GM12878 (cell line): ENCODE data around the gene BMF.

Experiments used
- CTCF ChIP-seq, 3 experiments: IDR thresholded peaks in 2 of 3; conservative IDR thresholded peaks in 1 of 3; 2 replicates each; pipeline ENCODE4 v1.5.1; 2011; ENCODE audit warnings: low read depth in 3 of 3, low read length in 3 of 3, mild to moderate bottlenecking in 3 of 3, control low read depth in 2 of 3, moderate library complexity in 2 of 3, inconsistent platforms in 1 of 3, mixed read lengths in 1 of 3; ENCODE audit not compliant: control insufficient read depth in 2 of 3, insufficient read depth in 1 of 3; ENCODE audit errors: extremely low read depth in 1 of 3
- GATAD2B ChIP-seq: fragments of 450-650 bp; conservative IDR thresholded peaks from 2 replicates; pipeline ENCODE4 v1.6.1; 2017; ENCODE audit warnings: low read depth, mild to moderate bottlenecking, moderate library complexity
- PBX3 ChIP-seq: IDR thresholded peaks from 2 replicates; pipeline ENCODE4 v1.6.1; 2011; ENCODE audit warnings: mild to moderate bottlenecking, low read depth, low read length, moderate library complexity; ENCODE audit not compliant: insufficient replicate concordance
- RAD21 ChIP-seq: IDR thresholded peaks from 2 replicates; pipeline ENCODE4 v1.6.1; 2011; ENCODE audit warnings: mild to moderate bottlenecking, low read depth, low read length, moderate library complexity; ENCODE audit not compliant: insufficient read depth
- SMC3 ChIP-seq: IDR thresholded peaks from 2 replicates; pipeline ENCODE4 v1.6.1; 2011; ENCODE audit warnings: low read length, improper control_type of control experiment, borderline replicate concordance
- USF2 ChIP-seq: IDR thresholded peaks from 2 replicates; pipeline ENCODE4 v1.6.1; 2011; ENCODE audit warnings: low read depth, low read length, improper control_type of control experiment, borderline replicate concordance

DNA sequence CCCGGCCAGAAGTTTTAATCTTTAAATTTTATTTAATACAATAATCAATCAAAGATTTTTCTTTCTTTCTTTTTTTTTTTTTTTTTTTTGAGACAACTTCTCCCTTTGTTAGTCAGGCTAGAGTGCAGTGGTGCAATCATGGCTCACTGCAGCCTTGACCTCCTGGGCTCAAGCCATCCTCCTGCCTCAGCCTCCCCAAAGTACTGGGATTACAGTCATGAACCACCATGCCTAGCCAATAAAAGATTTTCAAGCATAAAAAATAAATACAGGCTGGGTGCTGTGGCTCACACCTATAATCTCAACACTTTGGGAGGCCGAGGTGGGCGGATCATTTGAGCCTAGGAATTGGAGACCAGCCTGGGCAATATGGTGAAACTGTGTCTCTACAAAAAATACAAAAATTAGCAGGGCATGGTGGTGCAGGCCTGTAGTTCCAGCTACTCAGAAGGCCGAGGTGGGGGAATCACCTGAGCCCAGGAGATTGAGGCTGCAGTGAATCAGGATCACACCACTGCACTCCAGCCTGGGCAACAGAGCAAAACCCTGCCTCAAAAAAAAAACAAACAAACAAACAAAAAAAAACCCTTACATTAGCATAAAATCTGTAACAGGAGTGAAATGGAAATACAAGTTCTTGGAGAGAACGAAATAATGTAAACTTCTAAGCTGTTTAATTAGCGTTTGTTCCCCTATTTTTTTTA, 40.6 kb downstream of the BMF start:
- TF ChIP-seq CTCF (IDR thresholded peaks at IDR 0.05 in 2 of 3, conservative IDR thresholded peaks at IDR 0.05 in 1 of 3; ENCODE audit: control insufficient read depth in 2 of 3, extremely low read depth in 1 of 3, insufficient read depth in 1 of 3, low read depth in 3 of 3, low read length in 3 of 3) (no peak), SMC3 (no peak), GATAD2B (no peak), PBX3 (no peak), RAD21 (no peak), USF2 (no peak)
